CD4-positive, CD25-positive, alpha-beta regulatory T cell (primary cell): Measurements from ENCODE around the gene DIAPH3. TPM values are rescaled to one million over a fixed set of nuclear protein-coding genes. Genes with fewer than 3 reads are reported as not detected.
"Not testable (repeated sequence)": the region's sequence is repeated elsewhere in the genome, so short reads cannot be mapped to it uniquely, and the experiment has no call there.

Experiments
- ATAC-seq, 2 donors: fragments of 150-1000 bp; cut with Tn5 transposase; one replicate each; pipeline ENCODE4 v1.10.0; 2021; ENCODE audit warnings: low read depth in 2 of 2, moderate number of reproducible peaks in 2 of 2, moderate library complexity in 1 of 2
- DNase-seq, 3 donors: peaks; one replicate each; pipeline versions ENCODE4 v3.0.0 to v3.0.0-alpha.2; 2012 to 2022; ENCODE audit warnings: mixed read lengths in 1 of 3
- H3K27ac ChIP-seq: one replicate; pipeline ENCODE4 v1.7.0; 2013; ENCODE audit warnings: mild to moderate bottlenecking, low read length; ENCODE audit not compliant: insufficient read depth, poor library complexity, severe bottlenecking
- H3K27me3 ChIP-seq: one replicate; pipeline ENCODE4 v1.7.0; 2013; ENCODE audit warnings: low read length; ENCODE audit not compliant: control insufficient read depth, insufficient read depth
- H3K36me3 ChIP-seq: one replicate; pipeline ENCODE4 v1.7.0; 2013; ENCODE audit warnings: mild to moderate bottlenecking, low read length, moderate library complexity; ENCODE audit not compliant: control insufficient read depth, insufficient read depth
- H3K4me1 ChIP-seq: 2 replicates; pipeline ENCODE4 v1.7.0; 2013; ENCODE audit warnings: mild to moderate bottlenecking, low read length; ENCODE audit not compliant: insufficient read depth, control insufficient read depth, poor library complexity, severe bottlenecking
- H3K4me3 ChIP-seq: one replicate; pipeline ENCODE4 v1.7.0; 2013; ENCODE audit warnings: low read depth, mild to moderate bottlenecking, low read length, moderate library complexity
- H3K9me3 ChIP-seq, 2 experiments: 1 replicate in 1 of 2; 2 replicates in 1 of 2; pipeline ENCODE4 v1.7.0; 2013; ENCODE audit warnings: low read length in 2 of 2, mild to moderate bottlenecking in 1 of 2, moderate library complexity in 1 of 2; ENCODE audit not compliant: control insufficient read depth in 2 of 2
- H3K27ac Mint-ChIP-seq, 3 donors: one replicate each; pipeline ENCODE4 v1.8.0; 2020 to 2022; ENCODE audit warnings: mild to moderate bottlenecking in 3 of 3, mixed read lengths in 3 of 3, moderate library complexity in 2 of 3
- H3K27me3 Mint-ChIP-seq: one replicate; pipeline ENCODE4 v1.8.0; 2022; ENCODE audit warnings: mild to moderate bottlenecking, mixed read lengths
- H3K36me3 Mint-ChIP-seq: one replicate; pipeline ENCODE4 v1.8.0; 2020; ENCODE audit warnings: mixed read lengths
- H3K4me1 Mint-ChIP-seq, 4 donors: one replicate each; pipeline ENCODE4 v1.8.0; 2020 to 2022; ENCODE audit warnings: mixed read lengths in 4 of 4, mild to moderate bottlenecking in 1 of 4
- H3K4me3 Mint-ChIP-seq, 4 donors: one replicate each; pipeline ENCODE4 v1.8.0; 2020 to 2022; ENCODE audit warnings: mild to moderate bottlenecking in 4 of 4, mixed read lengths in 4 of 4, moderate library complexity in 3 of 4
- H3K9me3 Mint-ChIP-seq, 7 donors: one replicate each; pipeline ENCODE4 v1.8.0; 2020 to 2022; ENCODE audit warnings: mixed read lengths in 7 of 7, mild to moderate bottlenecking in 3 of 7, moderate library complexity in 2 of 7
- polyA plus RNA-seq, 4 donors: library from polyadenylated mRNA; unstranded; fragments of 300-500 nt; fragmentation: Illumina TruSeq; gene quantifications; one replicate each; pipeline ENCODE4 v1.2.3, GENCODE V29; 2021
- total RNA-seq: library from RNA; stranded (reverse); gene quantifications from one replicate; pipeline ENCODE4 v1.2.3, GENCODE V29; 2022

Gene DIAPH3
- total and polyA plus RNA-seq, 5 donors from 2014 or later, result 0.09 to 0.57 (median 0.27) TPM

DNA sequence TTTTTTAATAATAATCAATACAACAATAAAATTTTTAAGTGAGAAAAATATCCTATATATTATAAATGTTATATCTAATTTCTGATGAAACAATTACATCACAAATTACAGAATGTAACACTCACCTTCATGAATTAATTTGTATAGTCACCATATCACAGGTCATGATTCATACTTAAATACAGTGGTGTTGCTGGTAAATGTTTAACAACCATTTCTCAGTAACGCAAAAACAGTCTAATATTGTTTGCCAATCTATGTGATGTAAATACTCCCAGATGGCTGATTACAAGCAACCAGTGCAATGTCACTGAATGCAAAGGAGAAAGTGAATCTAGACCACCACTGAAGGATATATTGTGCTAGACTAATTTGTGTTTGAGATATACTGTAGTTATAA lies 97.5 kb downstream of the DIAPH3 start:
- Mint-ChIP-seq H3K36me3 (no peaks in the 10 kb centered on the region), H3K4me1 (peaks cover 0 to 2% (median 0%) of the 10 kb centered on the region in 4 donors), H3K27ac (no peak overlapping the region), H3K27me3 (no peaks in the 10 kb centered on the region), H3K9me3 (peaks cover 0 to 5% (median 0%) of the 10 kb centered on the region in 7 donors), H3K4me3 (no peak overlapping the region)
- Histone ChIP-seq H3K36me3 (no peaks in the 10 kb centered on the region), H3K4me1 (no peaks in the 10 kb centered on the region), H3K27ac (no peak overlapping the region), H3K27me3 (no peaks in the 10 kb centered on the region), H3K9me3 (no peaks in the 10 kb centered on the region), H3K4me3 (no peak overlapping the region)
- ATAC-seq (no peak), DNase-seq (no peak)

DNA sequence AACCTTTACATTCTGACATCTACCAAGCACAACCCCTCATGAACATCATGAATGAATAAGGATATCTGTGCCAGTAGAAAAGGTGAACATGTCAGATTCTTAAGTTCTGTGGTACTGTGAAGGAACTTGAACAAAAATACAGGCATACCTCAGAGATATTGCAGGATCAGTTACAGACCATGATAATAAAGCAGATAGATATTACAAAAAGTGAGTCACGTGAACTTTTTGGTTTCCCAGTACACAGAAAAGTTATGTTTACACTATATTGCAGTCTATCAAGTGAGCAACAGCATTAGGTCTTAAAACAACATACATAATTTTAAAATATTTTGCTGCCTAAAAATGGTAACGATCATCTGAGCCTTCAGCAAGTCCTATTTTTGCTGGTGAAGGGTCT lies 101.2 kb downstream of the DIAPH3 start:
- no peak for DNase-seq
- Histone ChIP-seq H3K27me3 (no peaks in the 10 kb centered on the region), H3K36me3 (no peaks in the 10 kb centered on the region), H3K4me3 (no peak overlapping the region), H3K4me1 (no peaks in the 10 kb centered on the region), H3K9me3 (no peaks in the 10 kb centered on the region), H3K27ac (no peak overlapping the region)
- no peaks in the 10 kb centered on the region for H3K36me3 Mint-ChIP-seq
- peaks cover 0 to 2% (median 0%) of the 10 kb centered on the region in 7 donors for H3K9me3 Mint-ChIP-seq
- no peaks in the 10 kb centered on the region for H3K27me3 Mint-ChIP-seq
- H3K27ac Mint-ChIP-seq, result no peak overlapping the region
- H3K4me1 Mint-ChIP-seq, result peaks cover 0 to 2% (median 0%) of the 10 kb centered on the region in 4 donors
- ATAC-seq, result no peak
- H3K4me3 Mint-ChIP-seq, result no peak overlapping the region

DNA sequence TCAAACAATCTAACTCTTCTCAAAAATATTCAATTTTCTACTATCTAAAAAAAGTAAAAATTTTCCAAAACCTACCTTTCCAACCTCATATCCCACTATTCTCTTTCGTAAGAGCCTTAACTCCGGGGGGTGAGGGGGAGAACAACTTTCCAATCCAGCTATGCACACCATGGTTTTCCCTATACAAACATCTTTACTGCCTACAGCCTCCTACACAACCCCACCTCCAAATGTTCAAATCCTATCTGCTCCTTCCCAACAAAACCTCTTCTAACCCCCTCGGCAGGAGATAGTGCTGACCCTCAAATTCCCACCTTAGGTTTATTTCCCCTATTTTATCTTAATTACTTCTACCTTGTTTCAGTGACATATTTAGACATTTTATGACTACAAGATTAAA lies 102.0 kb downstream of the DIAPH3 start:
- no peaks in the 10 kb centered on the region for H3K9me3 ChIP-seq
- no peaks in the 10 kb centered on the region for H3K4me1 ChIP-seq
- Mint-ChIP-seq H3K36me3 (no peaks in the 10 kb centered on the region), H3K4me3 (no peak overlapping the region), H3K27ac (no peak overlapping the region), H3K4me1 (peaks cover 0 to 2% (median 0%) of the 10 kb centered on the region in 4 donors), H3K27me3 (no peaks in the 10 kb centered on the region), H3K9me3 (peaks cover 0 to 2% (median 0%) of the 10 kb centered on the region in 7 donors)
- no peaks in the 10 kb centered on the region for H3K36me3 ChIP-seq
- no peak overlapping the region for H3K4me3 ChIP-seq
- no peak for DNase-seq
- no peak for ATAC-seq
- H3K27ac ChIP-seq, result no peak overlapping the region
- H3K27me3 ChIP-seq, result no peaks in the 10 kb centered on the region

DNA sequence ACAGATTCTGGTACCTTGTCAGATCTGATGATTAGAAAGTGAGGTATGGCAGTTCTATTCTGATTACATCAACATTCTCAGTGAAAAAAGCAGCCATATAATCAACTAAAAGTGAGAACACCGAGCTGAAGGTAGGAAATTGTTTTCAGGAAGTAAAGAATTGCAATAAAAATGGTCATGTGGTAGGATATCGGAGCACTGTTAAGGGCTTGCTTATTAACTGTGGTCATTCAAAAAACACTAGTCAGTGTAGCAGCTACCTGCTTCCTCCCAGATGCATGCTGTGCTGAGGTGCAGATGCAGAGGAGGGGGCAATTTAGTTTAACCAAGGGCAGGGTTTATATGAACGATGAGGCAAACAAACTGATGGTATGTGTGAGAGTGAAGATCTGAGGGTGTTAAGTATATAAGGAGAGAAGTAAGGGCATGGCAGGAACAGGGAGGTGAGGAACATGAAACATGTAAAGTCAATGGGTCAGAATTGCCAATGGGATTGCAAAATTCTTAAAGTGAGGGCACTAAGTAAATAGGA lies 111.9 kb downstream of the DIAPH3 start:
- Histone ChIP-seq H3K4me3 (no peak overlapping the region), H3K9me3 (no peaks in the 10 kb centered on the region), H3K4me1 (no peaks in the 10 kb centered on the region), H3K27ac (no peak overlapping the region), H3K36me3 (no peaks in the 10 kb centered on the region), H3K27me3 (no peaks in the 10 kb centered on the region)
- Mint-ChIP-seq H3K9me3 (peaks cover 0 to 2% (median 0%) of the 10 kb centered on the region in 7 donors), H3K27me3 (no peaks in the 10 kb centered on the region), H3K27ac (peak overlapping the region in 1 of 3 donors; percentile 38), H3K4me3 (no peak overlapping the region), H3K4me1 (no peaks in the 10 kb centered on the region), H3K36me3 (no peaks in the 10 kb centered on the region)
- DNase-seq (no peak), ATAC-seq (no peak)

DNA sequence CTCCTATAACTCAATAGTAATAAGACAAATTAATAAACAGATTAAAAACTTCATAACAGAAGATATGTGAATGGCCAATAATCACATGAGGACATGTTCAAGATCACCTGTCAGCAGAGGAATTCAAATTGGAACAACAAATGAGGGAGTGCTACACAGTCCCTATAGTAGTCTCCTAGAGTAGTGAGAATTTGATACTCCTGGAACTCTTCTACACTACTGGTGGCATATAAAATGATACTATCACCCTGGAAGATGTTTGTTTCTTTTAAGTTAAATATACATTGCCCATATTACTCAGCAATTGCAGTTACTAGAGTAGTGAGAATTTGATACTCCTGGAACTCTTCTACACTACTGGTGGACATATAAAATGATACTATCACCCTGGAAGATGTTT lies 115.4 kb downstream of the DIAPH3 start:
- not testable (repeated sequence) for H3K27ac Mint-ChIP-seq, H3K4me3 ChIP-seq, ATAC-seq, H3K4me1 Mint-ChIP-seq, DNase-seq, H3K27me3 ChIP-seq, H3K36me3 Mint-ChIP-seq, H3K27me3 Mint-ChIP-seq, H3K4me3 Mint-ChIP-seq, H3K4me1 ChIP-seq, H3K27ac ChIP-seq, H3K36me3 ChIP-seq, H3K9me3 Mint-ChIP-seq, H3K9me3 ChIP-seq

DNA sequence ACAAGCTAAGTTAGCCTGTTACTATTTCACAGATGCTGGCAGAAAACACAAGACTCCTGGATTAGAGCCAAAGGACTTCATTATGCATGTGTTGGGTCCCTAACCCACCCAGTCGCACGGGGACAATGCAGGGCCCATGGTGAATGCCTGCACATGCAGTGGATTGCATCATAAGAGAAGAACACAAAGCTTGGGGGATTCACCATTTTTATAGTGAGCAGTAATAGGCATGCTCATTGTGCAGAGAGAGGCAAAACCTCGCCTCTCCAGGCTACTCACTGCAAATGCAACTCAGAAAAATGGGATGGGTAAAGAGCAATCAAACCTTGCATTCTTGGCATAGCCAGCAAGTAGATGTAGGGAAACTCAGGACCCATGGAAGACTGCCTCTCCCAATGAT lies 115.8 kb downstream of the DIAPH3 start:
- Histone ChIP-seq H3K27me3 (no peaks in the 10 kb centered on the region), H3K4me3 (no peak overlapping the region), H3K27ac (no peak overlapping the region), H3K4me1 (no peaks in the 10 kb centered on the region), H3K36me3 (no peaks in the 10 kb centered on the region), H3K9me3 (no peaks in the 10 kb centered on the region)
- Mint-ChIP-seq H3K27me3 (no peaks in the 10 kb centered on the region), H3K27ac (no peak overlapping the region), H3K36me3 (no peaks in the 10 kb centered on the region), H3K9me3 (peaks cover 0 to 2% (median 0%) of the 10 kb centered on the region in 7 donors), H3K4me3 (no peak overlapping the region), H3K4me1 (no peaks in the 10 kb centered on the region)
- ATAC-seq (no peak), DNase-seq (no peak)

DNA sequence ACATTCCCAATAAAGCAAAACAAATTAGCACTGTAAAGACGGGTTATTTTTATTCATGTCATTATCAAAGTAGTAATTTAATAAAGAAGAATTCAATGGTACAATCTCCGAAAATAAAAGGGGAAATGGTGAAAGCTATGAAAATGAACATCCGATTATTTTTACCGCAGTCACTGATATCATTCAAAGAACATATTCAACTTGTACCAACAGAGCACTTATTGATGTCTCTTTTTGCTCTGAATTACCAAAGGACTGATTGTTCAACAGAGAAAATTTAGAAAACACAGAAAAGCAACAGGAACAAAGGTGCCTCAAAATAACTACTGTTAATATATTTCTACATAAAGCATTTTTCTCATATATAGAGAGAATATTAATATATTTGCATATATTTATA lies 119.4 kb downstream of the DIAPH3 start:
- H3K4me3 Mint-ChIP-seq, result no peak overlapping the region
- DNase-seq, result no peak
- peaks cover 4% of the 10 kb centered on the region for H3K27me3 Mint-ChIP-seq
- H3K27ac ChIP-seq, result no peak overlapping the region
- no peaks in the 10 kb centered on the region for H3K36me3 ChIP-seq
- no peaks in the 10 kb centered on the region for H3K9me3 ChIP-seq
- peaks cover 0 to 2% (median 0%) of the 10 kb centered on the region in 7 donors for H3K9me3 Mint-ChIP-seq
- no peaks in the 10 kb centered on the region for H3K4me1 Mint-ChIP-seq
- H3K27ac Mint-ChIP-seq, result no peak overlapping the region
- H3K36me3 Mint-ChIP-seq, result no peaks in the 10 kb centered on the region
- no peaks in the 10 kb centered on the region for H3K27me3 ChIP-seq
- ATAC-seq, result no peak
- H3K4me3 ChIP-seq, result no peak overlapping the region
- no peaks in the 10 kb centered on the region for H3K4me1 ChIP-seq

DNA sequence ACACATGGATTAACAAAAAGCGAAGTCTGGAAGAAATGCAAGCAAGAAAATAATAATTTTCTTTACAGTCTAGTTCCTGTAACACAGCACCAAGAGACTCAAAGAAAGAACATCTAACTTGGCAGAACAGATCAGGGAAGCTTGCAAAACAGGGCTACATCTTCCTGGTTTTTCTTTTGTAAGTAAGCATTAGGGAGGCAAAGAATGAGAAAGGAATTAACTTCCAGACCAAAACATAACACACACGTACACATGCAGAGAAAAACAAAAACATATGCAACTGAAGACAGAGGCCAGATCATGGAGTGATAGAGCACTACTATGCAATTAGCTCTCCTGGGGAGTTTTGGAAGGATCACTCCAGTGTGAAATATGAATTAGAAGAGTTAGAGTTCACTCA lies 120.5 kb downstream of the DIAPH3 start:
- peaks cover 0 to 2% (median 0%) of the 10 kb centered on the region in 7 donors for H3K9me3 Mint-ChIP-seq
- ATAC-seq (no peak), DNase-seq (no peak)
- Histone ChIP-seq H3K4me3 (no peak overlapping the region), H3K27ac (no peak overlapping the region), H3K9me3 (no peaks in the 10 kb centered on the region), H3K27me3 (no peaks in the 10 kb centered on the region), H3K4me1 (no peaks in the 10 kb centered on the region), H3K36me3 (no peaks in the 10 kb centered on the region)
- no peak overlapping the region for H3K27ac Mint-ChIP-seq
- H3K4me1 Mint-ChIP-seq, result no peaks in the 10 kb centered on the region
- no peaks in the 10 kb centered on the region for H3K36me3 Mint-ChIP-seq
- H3K4me3 Mint-ChIP-seq, result no peak overlapping the region
- H3K27me3 Mint-ChIP-seq, result peaks cover 4% of the 10 kb centered on the region
